GM19035 (cell line): ENCODE results near the gene TNFRSF11A.

Experiments
- ATAC-seq: cut with Tn5 transposase; IDR thresholded peaks from one replicate; pipeline ENCODE4 v1.9.1; 2021; ENCODE audit not compliant: unreplicated experiment

Gene TNFRSF11A

GRCh38 chr18:62407660-62408059, 82.5 kb downstream of the TNFRSF11A start:
- no peak for ATAC-seq

DNA sequence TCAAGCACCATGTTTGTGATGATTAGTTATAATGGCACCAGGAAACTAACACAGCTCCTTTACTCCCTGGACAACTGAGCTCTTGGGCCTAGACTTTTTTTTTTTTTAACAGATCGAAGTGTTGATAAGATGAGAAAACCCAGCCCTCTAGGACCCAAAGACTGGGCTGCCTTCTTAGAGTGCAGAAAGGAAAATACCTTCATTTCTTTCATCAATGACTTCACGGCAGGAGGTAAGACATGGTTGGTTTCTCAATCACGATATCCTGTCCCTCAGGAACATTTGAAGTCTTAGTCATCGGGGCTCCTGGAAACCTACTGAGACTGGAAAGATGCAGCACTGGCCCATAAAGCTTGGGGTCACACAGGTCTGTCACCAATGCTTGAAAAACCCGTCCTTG, 84.7 kb downstream of the TNFRSF11A start:
- no peak for ATAC-seq

GRCh38 chr18:62412231-62412979, 87.3 kb downstream of the TNFRSF11A start:
- ATAC-seq: no peak

- ATAC-seq: no peak
These were observed 88.1 kb downstream of the TNFRSF11A start for GRCh38 chr18:62413206-62413605.

- no peak for ATAC-seq
These were observed 93.1 kb downstream of the TNFRSF11A start for GRCh38 chr18:62418258-62418657.

- no peak for ATAC-seq
These were observed 95.0 kb downstream of the TNFRSF11A start for GRCh38 chr18:62420151-62420512.

DNA sequence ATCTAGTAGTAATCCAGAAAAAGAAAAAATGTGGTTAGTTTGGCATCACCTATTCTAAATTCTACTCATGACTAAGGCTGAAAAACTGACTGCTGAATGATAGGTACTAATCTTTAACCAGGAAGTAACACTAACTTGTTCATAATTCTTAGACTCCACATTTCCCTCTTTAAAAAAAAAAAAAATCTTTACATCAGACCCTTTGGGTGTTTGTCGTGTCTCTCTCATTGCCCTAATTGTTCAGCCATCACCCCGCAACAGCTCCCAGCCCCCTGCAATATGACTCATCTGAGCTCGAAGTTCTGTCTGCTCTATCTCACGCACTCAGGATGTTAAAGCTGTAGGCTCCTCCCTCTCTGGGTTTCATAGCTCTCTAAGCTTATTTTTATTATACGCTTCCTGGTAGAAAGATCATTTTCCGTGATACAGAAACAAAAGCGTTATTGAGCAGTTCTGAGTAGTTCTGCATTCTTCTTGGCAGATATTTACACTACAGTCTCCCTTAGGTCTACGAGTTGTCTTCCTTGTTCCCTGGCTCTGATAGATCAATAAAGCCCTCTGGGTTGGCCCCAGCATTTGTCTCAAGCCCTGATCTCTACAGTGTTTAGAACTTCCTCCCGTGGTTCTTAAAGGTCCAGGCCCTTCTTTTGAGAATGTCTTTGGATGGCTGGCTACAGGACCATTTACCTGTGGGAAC, 95.6 kb downstream of the TNFRSF11A start:
- peak; percentile 93 for ATAC-seq

GRCh38 chr18:62425465-62426190, 100.5 kb downstream of the TNFRSF11A start:
- ATAC-seq: peak; percentile 52

- no peak for ATAC-seq
These were observed 101.0 kb downstream of the TNFRSF11A start for GRCh38 chr18:62426191-62426488.

DNA sequence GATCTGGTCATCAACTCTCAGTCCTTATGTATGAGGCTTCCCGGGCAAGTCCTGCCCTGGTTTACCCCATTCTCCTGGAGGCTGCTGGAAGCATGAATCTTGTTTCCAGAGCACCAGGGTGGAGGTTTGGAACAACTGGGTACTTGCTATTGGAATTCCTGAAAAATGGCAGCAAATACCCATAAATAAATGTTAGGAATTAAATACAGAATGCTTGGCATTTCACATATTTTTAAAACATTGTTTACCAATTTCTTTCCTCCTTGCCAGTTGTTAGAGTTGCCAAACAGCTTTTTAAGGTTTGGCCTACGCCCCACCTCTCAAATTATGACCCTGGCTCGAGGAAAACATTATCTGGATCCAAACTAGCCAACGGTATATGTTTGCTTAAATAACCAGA, 107.1 kb downstream of the TNFRSF11A start:
- no peak for ATAC-seq

- no peak for ATAC-seq
These were observed 109.7 kb downstream of the TNFRSF11A start for GRCh38 chr18:62434798-62435197.

DNA sequence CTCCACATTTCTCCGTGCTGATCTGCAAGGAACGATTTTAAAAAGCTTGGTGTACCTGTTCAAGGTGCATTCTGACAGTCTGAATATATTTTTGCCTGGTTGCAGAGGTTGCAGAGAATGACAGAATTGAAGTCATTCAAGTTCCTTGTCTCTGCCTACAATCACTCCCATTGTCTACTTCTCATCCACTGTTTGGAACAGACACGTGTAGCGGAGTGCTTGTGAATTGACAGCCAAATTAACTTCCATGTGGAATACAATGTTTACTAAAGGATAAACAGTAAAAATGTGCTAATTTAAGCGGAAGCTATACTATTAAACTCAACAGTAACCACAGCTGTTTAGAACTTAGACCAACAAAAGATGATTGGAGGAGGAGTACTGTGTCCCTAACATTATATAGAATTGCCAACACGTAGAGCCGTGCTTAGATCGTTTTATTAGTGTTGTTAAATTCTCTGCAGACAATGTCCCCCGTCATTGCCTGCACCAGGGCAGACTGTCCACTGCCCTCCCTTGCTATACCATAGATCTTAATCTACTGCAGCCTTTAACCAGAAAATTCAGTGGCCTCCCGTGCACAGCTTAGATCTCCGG, 110.4 kb downstream of the TNFRSF11A start:
- no peak for ATAC-seq

- ATAC-seq: no peak
These were observed 111.6 kb downstream of the TNFRSF11A start for GRCh38 chr18:62436636-62437234.

DNA sequence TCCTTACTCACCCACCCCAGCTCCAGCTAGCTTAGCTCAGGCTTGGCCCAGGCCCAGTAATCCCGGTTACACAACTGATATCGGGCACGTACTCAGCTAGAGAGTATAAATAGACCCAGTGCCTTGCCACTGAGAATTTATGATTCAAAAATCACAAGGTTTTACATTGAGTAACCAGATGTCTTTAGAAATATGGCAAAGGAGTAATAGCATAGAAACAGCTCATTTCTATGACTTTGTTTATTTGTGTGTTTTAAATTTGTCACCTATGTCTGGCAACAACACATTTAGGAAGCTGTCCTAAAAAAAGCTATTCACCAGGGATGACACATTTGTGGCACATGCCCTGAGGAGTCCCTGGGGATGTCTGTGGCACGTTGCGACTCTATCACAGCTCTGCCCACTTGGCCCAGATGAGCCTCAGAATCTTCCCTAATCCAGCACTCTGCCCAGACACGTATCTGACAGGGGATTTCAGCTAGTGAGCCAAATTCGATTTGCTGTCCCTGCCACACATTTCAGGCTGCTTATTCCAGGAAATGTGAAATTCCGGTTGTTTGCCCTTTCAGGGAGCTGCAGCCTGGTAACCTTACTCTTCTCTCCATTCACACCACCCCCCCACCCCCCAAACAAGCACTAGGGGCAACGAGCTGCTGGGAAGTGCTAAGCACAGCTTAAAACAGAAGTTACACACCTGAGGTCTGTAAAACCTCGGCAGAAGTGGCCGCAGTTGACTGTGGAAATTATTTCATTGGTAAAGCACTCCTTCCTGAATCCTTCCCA, 112.3 kb downstream of the TNFRSF11A start:
- ATAC-seq: no peak

- ATAC-seq: no peak
These were observed 112.9 kb downstream of the TNFRSF11A start for GRCh38 chr18:62438018-62438329.

- ATAC-seq: no peak
These were observed 113.3 kb downstream of the TNFRSF11A start for GRCh38 chr18:62438402-62438801.

DNA sequence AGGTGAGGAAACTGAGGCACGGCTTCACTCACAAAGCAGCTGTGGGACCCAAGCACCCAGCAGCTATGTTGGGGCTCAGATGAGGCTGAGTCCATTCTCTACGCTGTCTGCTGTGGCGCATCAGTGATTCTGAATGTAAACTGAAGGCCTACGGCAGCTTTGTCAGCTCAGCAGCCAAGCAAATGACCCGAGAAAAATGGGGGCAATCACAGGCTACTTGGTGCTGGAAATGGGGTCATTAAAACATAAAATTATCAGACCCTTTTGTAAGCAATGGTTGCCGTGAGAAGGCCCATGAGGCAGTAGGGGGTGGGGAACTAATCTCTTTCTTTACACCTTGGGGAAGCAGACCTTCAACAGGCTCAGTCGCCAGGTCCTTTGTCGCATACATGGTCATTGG, 113.8 kb downstream of the TNFRSF11A start:
- no peak for ATAC-seq
